Measurements from ENCODE around the gene PARVB.

GRCh38 chr22:44219101-44219870 is 195.2 kb downstream of the PARVB start:
- TF ChIP-seq CTCF (optimal IDR thresholded peaks at IDR 0.05 in 1 of 3, IDR thresholded peaks at IDR 0.05 in 1 of 3, conservative IDR thresholded peaks at IDR 0.05 in 1 of 3; ENCODE audit: extremely low read depth in 1 of 3, insufficient read depth in 2 of 3, low read length in 3 of 3) = no peak
- TF ChIP-seq EZH2 (IDR thresholded peaks at IDR 0.05; ENCODE audit: low read length) = no peak
